SK-N-SH (cell line): ENCODE measurements around the gene ZNF567. TPM values are rescaled to one million over a fixed set of nuclear protein-coding genes. Genes with fewer than 3 reads are reported as not detected.

ENCODE experiments used
- CTCF ChIA-PET: fragments of 300-600, 350-600 bp; formaldehyde crosslinking; extraction: SDS; loops from one replicate; lab custom pipeline; 2021; lab: Yijun Ruan, JAX
- POLR2A ChIA-PET: fragments of 350-600 bp; sonication (Branson Sonifier 250); formaldehyde crosslinking; extraction: SDS; loops from one replicate; lab custom pipeline; 2020; ENCODE audit warnings: antibody characterized with exemption, inconsistent platforms; lab: Yijun Ruan, JAX
- DNase-seq: peaks from one replicate; pipeline ENCODE4 v3.0.0; 2012
- H2AFZ ChIP-seq: fragments of 200-600 bp; sonication (generic); 2 replicates; pipeline ENCODE4 v1.8.1; 2016; ENCODE audit warnings: antibody characterized with exemption, mild to moderate bottlenecking, low read depth
- H3F3A ChIP-seq: fragments of 200-600 bp; sonication (generic); replicated peaks from 2 replicates; pipeline ENCODE3; 2016; ENCODE audit warnings: antibody characterized with exemption, mild to moderate bottlenecking; ENCODE audit not compliant: insufficient read depth
- H3K27ac ChIP-seq, 2 experiments: fragments of 200-500 bp in 1 of 2; fragments of 200-600 bp in 1 of 2; sonication (Bioruptor generic) in 1 of 2; sonication (generic), shearing (Covaris generic) in 1 of 2; 2 replicates each; pipeline versions ENCODE4 v1.5.1 to v1.6.1; 2014 to 2016; ENCODE audit warnings: low read depth in 2 of 2, inconsistent platforms in 1 of 2, low read length in 1 of 2, mild to moderate bottlenecking in 1 of 2, mixed read lengths in 1 of 2
- H3K27me3 ChIP-seq: fragments of 200-600 bp; sonication (generic), shearing (Covaris generic); 2 replicates; pipeline ENCODE4 v1.6.1; 2016; ENCODE audit warnings: mixed run types; ENCODE audit not compliant: insufficient read depth
- H3K36me3 ChIP-seq, 2 experiments: fragments of 200-500 bp in 1 of 2; fragments of 200-600 bp in 1 of 2; sonication (Bioruptor generic) in 1 of 2; sonication (generic) in 1 of 2; replicated peaks in 1 of 2; 2 replicates each; pipeline versions ENCODE3 to v1.5.1; 2014 to 2016; ENCODE audit warnings: low read length in 1 of 2, mild to moderate bottlenecking in 1 of 2; ENCODE audit not compliant: insufficient read depth in 2 of 2, control insufficient read depth in 1 of 2
- H3K4me1 ChIP-seq, 2 experiments: fragments of 200-500 bp in 1 of 2; fragments of 200-600 bp in 1 of 2; sonication (Bioruptor generic) in 1 of 2; sonication (generic), shearing (Covaris generic) in 1 of 2; 2 replicates each; pipeline versions ENCODE4 v1.5.1 to v1.6.1; 2014 to 2016; ENCODE audit warnings: low read depth in 1 of 2, low read length in 1 of 2, mixed run types in 1 of 2; ENCODE audit not compliant: insufficient read depth in 2 of 2, control insufficient read depth in 1 of 2
- H3K4me2 ChIP-seq: fragments of 200-600 bp; sonication (generic), shearing (Covaris generic); 2 replicates; pipeline ENCODE4 v1.6.1; 2017; ENCODE audit warnings: mixed run types
- H3K4me3 ChIP-seq, 2 experiments: fragments of 200-500 bp in 1 of 2; fragments of 200-600 bp in 1 of 2; sonication (Bioruptor generic) in 1 of 2; sonication (generic), shearing (Covaris generic) in 1 of 2; 2 replicates each; pipeline versions ENCODE4 v1.5.1 to v1.8.1; 2014 to 2016; ENCODE audit warnings: low read depth in 2 of 2, inconsistent platforms in 1 of 2, low read length in 1 of 2, mild to moderate bottlenecking in 1 of 2, mixed read lengths in 1 of 2, moderate library complexity in 1 of 2
- H3K79me2 ChIP-seq: fragments of 200-600 bp; sonication (generic); 2 replicates; pipeline ENCODE4 v1.8.1; 2017; ENCODE audit warnings: mild to moderate bottlenecking; ENCODE audit not compliant: insufficient read depth
- H3K9ac ChIP-seq: fragments of 200-600 bp; sonication (generic); 2 replicates; pipeline ENCODE4 v1.6.1; 2017; ENCODE audit warnings: mixed run types
- H3K9me2 ChIP-seq: fragments of 200-600 bp; sonication (generic); 2 replicates; pipeline ENCODE4 v1.6.1; 2017; ENCODE audit warnings: mixed run types
- H3K9me3 ChIP-seq: fragments of 200-600 bp; sonication (generic); 2 replicates; pipeline ENCODE4 v1.6.1; 2017; ENCODE audit warnings: mixed run types, mild to moderate bottlenecking, moderate library complexity
- H4K20me1 ChIP-seq: fragments of 200-600 bp; sonication (generic); 2 replicates; pipeline ENCODE4 v1.6.1; 2017; ENCODE audit warnings: mild to moderate bottlenecking, mixed run types; ENCODE audit not compliant: insufficient read depth
- EP300 ChIP-seq, 2 experiments: IDR thresholded peaks; 2 replicates each; pipeline versions ENCODE4 v1.4.0 to v1.6.1; 2012; ENCODE audit warnings: borderline replicate concordance in 1 of 2, low read depth in 1 of 2, low read length in 1 of 2
- EZH2phosphoT487 ChIP-seq: fragments of 200-600 bp; sonication (generic); IDR thresholded peaks from 2 replicates; pipeline ENCODE4 v1.6.1; 2017; ENCODE audit warnings: low read depth, mixed run types, mild to moderate bottlenecking, antibody characterized with exemption, moderate library complexity, borderline replicate concordance
- FOXM1 ChIP-seq: IDR thresholded peaks from 2 replicates; pipeline ENCODE4 v1.4.0; 2012; ENCODE audit warnings: low read depth, mild to moderate bottlenecking
- GABPA ChIP-seq: IDR thresholded peaks from 2 replicates; pipeline ENCODE4 v1.4.0; 2012; ENCODE audit warnings: low read depth, mild to moderate bottlenecking
- NFIC ChIP-seq: IDR thresholded peaks from 2 replicates; pipeline ENCODE4 v1.4.0; 2012; ENCODE audit warnings: borderline replicate concordance
- NRF1 ChIP-seq: IDR thresholded peaks from 2 replicates; pipeline ENCODE4 v1.6.1; 2012; ENCODE audit warnings: low read depth, mild to moderate bottlenecking, low read length
- RAD21 ChIP-seq: IDR thresholded peaks from 2 replicates; pipeline ENCODE4 v1.6.1; 2012; ENCODE audit warnings: mild to moderate bottlenecking, low read length
- RCOR1 ChIP-seq: fragments of 150-350 bp; IDR thresholded peaks from 2 replicates; pipeline ENCODE4 v1.6.1; 2017; ENCODE audit warnings: antibody characterized with exemption, low read length
- RFX5 ChIP-seq: IDR thresholded peaks from 2 replicates; pipeline ENCODE4 v1.6.1; 2012; ENCODE audit warnings: mild to moderate bottlenecking, improper control_type of control experiment, low read length
- TAF1 ChIP-seq: IDR thresholded peaks from 2 replicates; pipeline ENCODE4 v1.6.1; 2012; ENCODE audit warnings: low read depth, mild to moderate bottlenecking, low read length, moderate library complexity, borderline replicate concordance
- TCF12 ChIP-seq: IDR thresholded peaks from 2 replicates; pipeline ENCODE4 v1.4.0; 2012
- TEAD4 ChIP-seq: IDR thresholded peaks from 2 replicates; pipeline ENCODE4 v1.4.0; 2012; ENCODE audit warnings: mild to moderate bottlenecking, borderline replicate concordance; ENCODE audit not compliant: insufficient read depth
- USF2 ChIP-seq: fragments of 150-350 bp; IDR thresholded peaks from 2 replicates; pipeline ENCODE4 v1.6.1; 2017; ENCODE audit warnings: antibody characterized with exemption, low read length, low read depth, borderline replicate concordance
- YY1 ChIP-seq: IDR thresholded peaks from 2 replicates; pipeline ENCODE4 v1.4.0; 2012; ENCODE audit warnings: low read depth, mild to moderate bottlenecking
- WGBS: methylation state at CpG from one replicate; pipeline ENCODE4 v1.1.6; 2017; ENCODE audit warnings: low lambda C conversion rate; 5-methylcytosine and 5-hydroxymethylcytosine counted together
- polyA plus RNA-seq, 3 experiments: library from polyadenylated mRNA; depleted of rRNA; stranded (reverse); fragments of >200 nt; gene quantifications; 2 replicates each; pipeline ENCODE4 v1.2.3, GENCODE V29; 2012
- TF ChIP-seq, protein P1 (sequence below): IDR thresholded peaks from 2 replicates; pipeline ENCODE4 v1.4.0; 2012; ENCODE audit warnings: low read depth, borderline replicate concordance

ZNF567 gene
- polyA plus RNA-seq, 1 of the 3 experiments (the other 2 are of a cell fraction) = 4.1 TPM

DNA sequence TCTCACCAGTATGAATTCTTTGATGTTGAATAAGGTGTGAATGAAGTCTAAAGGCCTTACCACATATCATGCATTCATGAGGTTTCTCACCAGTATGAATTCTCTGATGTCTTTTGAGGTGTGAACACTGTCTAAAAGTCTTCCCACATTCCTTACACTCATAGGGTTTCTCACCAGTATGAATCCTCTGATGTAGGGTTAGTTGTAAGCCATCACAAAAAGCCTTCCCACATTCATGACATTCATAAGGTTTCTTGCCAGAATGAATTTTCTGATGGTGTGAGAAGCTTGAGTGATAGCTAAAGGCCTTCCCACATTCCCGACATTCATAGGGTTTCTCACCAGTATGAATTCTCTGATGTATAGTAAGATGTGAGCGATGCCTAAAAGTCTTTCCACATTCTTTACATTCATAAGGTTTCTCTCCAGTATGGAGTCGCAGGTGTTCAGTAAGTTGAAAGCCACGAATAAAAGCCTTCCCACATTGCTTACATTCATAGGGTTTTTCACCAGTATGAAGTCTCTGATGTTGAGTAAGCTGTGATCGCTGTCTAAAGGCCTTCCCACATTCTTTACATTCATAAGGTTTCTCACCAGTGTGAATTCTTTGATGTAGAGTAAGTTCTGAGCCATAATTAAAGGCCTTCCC is 48.4 kb upstream of the ZNF567 start:
- CTCF ChIA-PET = no interaction called here
- no peak overlapping the region for H3K27ac ChIP-seq

GRCh38 chr19:36646746-36647145 is 40.7 kb upstream of the ZNF567 start:
- H3K79me2 ChIP-seq = no peaks in the 10 kb centered on the region
- H3K4me2 ChIP-seq = no peak overlapping the region
- H3K27me3 ChIP-seq = no peaks in the 10 kb centered on the region
- peaks cover 32 to 88% of the 10 kb centered on the region in 2 experiments for H3K36me3 ChIP-seq
- peaks cover 50% of the 10 kb centered on the region for H3K9me3 ChIP-seq
- 79% methylated on average over 2 of the region's 2 CpGs for WGBS
- H3K4me3 ChIP-seq = no peak overlapping the region
- no peak overlapping the region for H2AFZ ChIP-seq
- H4K20me1 ChIP-seq = no peaks in the 10 kb centered on the region
- H3F3A ChIP-seq = no peaks in the 10 kb centered on the region
- no peak for DNase-seq
- no peak overlapping the region for H3K27ac ChIP-seq
- no peaks in the 10 kb centered on the region for H3K4me1 ChIP-seq
- H3K9me2 ChIP-seq = no peaks in the 10 kb centered on the region
- no peak for TF ChIP-seq NFIC
- TF ChIP-seq, all 33 proteins: peak for 0
- CTCF ChIA-PET = no interaction called here
- POLR2A ChIA-PET = no interaction called here
- no peak overlapping the region for H3K9ac ChIP-seq

More for the DNA sequence above, 48.4 kb upstream of the ZNF567 start:
- H3K9me2 ChIP-seq = no peaks in the 10 kb centered on the region
- TF ChIP-seq RAD21 (no peak), TEAD4 (no peak), TCF12 (no peak), EZH2phosphoT487 (no peak), NRF1 (no peak), YY1 (no peak), TAF1 (no peak), GABPA (no peak), NFIC (no peak), RCOR1 (no peak), FOXM1 (no peak), EP300 (IDR thresholded peaks at IDR 0.05; ENCODE audit: borderline replicate concordance in 1 of 2, low read depth in 1 of 2, low read length in 1 of 2) (no peak), USF2 (no peak), RFX5 (no peak)
- TF ChIP-seq, protein P1, sequence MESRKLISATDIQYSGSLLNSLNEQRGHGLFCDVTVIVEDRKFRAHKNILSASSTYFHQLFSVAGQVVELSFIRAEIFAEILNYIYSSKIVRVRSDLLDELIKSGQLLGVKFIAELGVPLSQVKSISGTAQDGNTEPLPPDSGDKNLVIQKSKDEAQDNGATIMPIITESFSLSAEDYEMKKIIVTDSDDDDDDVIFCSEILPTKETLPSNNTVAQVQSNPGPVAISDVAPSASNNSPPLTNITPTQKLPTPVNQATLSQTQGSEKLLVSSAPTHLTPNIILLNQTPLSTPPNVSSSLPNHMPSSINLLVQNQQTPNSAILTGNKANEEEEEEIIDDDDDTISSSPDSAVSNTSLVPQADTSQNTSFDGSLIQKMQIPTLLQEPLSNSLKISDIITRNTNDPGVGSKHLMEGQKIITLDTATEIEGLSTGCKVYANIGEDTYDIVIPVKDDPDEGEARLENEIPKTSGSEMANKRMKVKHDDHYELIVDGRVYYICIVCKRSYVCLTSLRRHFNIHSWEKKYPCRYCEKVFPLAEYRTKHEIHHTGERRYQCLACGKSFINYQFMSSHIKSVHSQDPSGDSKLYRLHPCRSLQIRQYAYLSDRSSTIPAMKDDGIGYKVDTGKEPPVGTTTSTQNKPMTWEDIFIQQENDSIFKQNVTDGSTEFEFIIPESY = no peak
- no peak overlapping the region for H3K4me2 ChIP-seq
- H4K20me1 ChIP-seq = no peaks in the 10 kb centered on the region
- no peaks in the 10 kb centered on the region for H3K27me3 ChIP-seq
- no peaks in the 10 kb centered on the region for H3K4me1 ChIP-seq
- peaks cover 58% of the 10 kb centered on the region for H3K9me3 ChIP-seq
- WGBS = 85% methylated on average over 5 of the region's 5 CpGs
- no peak for DNase-seq
- no peaks in the 10 kb centered on the region for H3K79me2 ChIP-seq
- H3F3A ChIP-seq = peaks cover 4% of the 10 kb centered on the region
- H3K36me3 ChIP-seq = peaks cover 20 to 76% of the 10 kb centered on the region in 2 experiments
- H2AFZ ChIP-seq = no peak overlapping the region
- no peak overlapping the region; a peak in 1 of 4 replicates for H3K4me3 ChIP-seq
- no peak overlapping the region for H3K9ac ChIP-seq
- POLR2A ChIA-PET = no interaction called here
